Natural killer cell (primary cell): Measurements from ENCODE around the gene FABP6. TPM values are rescaled to one million over a fixed set of nuclear protein-coding genes. Genes with fewer than 3 reads are reported as not detected.

Experiments used
- ATAC-seq, 3 donors: fragments of 150-1000 bp in 2 of 3; fragments of 200-7000 bp in 1 of 3; cut with Tn5 transposase; 1 replicate in 1 of 3; 2 replicates in 2 of 3; pipeline ENCODE4 v1.10.0; 2021; ENCODE audit warnings: mild to moderate bottlenecking in 2 of 3, moderate library complexity in 2 of 3
- DNase-seq, 2 donors: peaks; one replicate each; pipeline versions ENCODE4 v3.0.0 to v3.0.0-alpha.2; 2013 to 2021; ENCODE audit warnings: mixed read lengths in 1 of 2
- H3K27ac ChIP-seq: one replicate; pipeline ENCODE4 v1.5.1; 2013; ENCODE audit warnings: mild to moderate bottlenecking, low read length
- H3K27me3 ChIP-seq: one replicate; pipeline ENCODE4 v1.6.1; 2013; ENCODE audit warnings: low read length; ENCODE audit not compliant: control insufficient read depth, insufficient read depth
- H3K36me3 ChIP-seq: one replicate; pipeline ENCODE4 v1.6.1; 2013; ENCODE audit warnings: low read length; ENCODE audit not compliant: control insufficient read depth, insufficient read depth
- H3K4me1 ChIP-seq: one replicate; pipeline ENCODE4 v1.6.1; 2013; ENCODE audit warnings: low read length; ENCODE audit not compliant: control insufficient read depth, insufficient read depth
- H3K4me3 ChIP-seq: one replicate; pipeline ENCODE4 v1.5.1; 2013; ENCODE audit warnings: low read length
- H3K9me3 ChIP-seq: one replicate; pipeline ENCODE4 v1.6.1; 2013; ENCODE audit warnings: low read length; ENCODE audit not compliant: control insufficient read depth, insufficient read depth
- H3K27ac Mint-ChIP-seq, 2 donors: one replicate each; pipeline ENCODE4 v1.8.0; 2022; ENCODE audit warnings: mild to moderate bottlenecking in 2 of 2, mixed read lengths in 2 of 2, moderate library complexity in 1 of 2
- H3K27me3 Mint-ChIP-seq, 2 donors: one replicate each; pipeline ENCODE4 v1.8.0; 2022; ENCODE audit warnings: low read depth in 2 of 2, mixed read lengths in 2 of 2
- H3K36me3 Mint-ChIP-seq: one replicate; pipeline ENCODE4 v1.8.0; 2022; ENCODE audit warnings: mixed read lengths
- H3K4me1 Mint-ChIP-seq, 2 donors: one replicate each; pipeline ENCODE4 v1.8.0; 2022; ENCODE audit warnings: mixed read lengths in 2 of 2
- H3K4me3 Mint-ChIP-seq: one replicate; pipeline ENCODE4 v1.8.0; 2022; ENCODE audit warnings: mild to moderate bottlenecking, moderate library complexity, mixed read lengths
- H3K9me3 Mint-ChIP-seq, 2 donors: one replicate each; pipeline ENCODE4 v1.8.0; 2022; ENCODE audit warnings: mixed read lengths in 2 of 2
- WGBS: methylation state at CpG from one replicate; pipeline ENCODE4 v1.1.7; 2013; ENCODE audit warnings: missing lambda C conversion rate; ENCODE audit not compliant: insufficient coverage; 5-methylcytosine and 5-hydroxymethylcytosine counted together
- intact Hi-C: fragments of 100-400 bp; cut with micrococcal nuclease; formaldehyde crosslinking; loops from one replicate; pipeline ENCODE4 v1.14.2; 2022
- total RNA-seq, 4 donors: library from RNA; stranded (reverse); fragments of 120-200 nt in 1 of 4; gene quantifications; one replicate each; pipeline versions ENCODE4 v1.2.3 to v1.2.4, GENCODE V29; 2013 to 2022
- TF ChIP-seq, protein P1 (sequence below): fragments of 200-600 bp; IDR thresholded peaks from one replicate; pipeline ENCODE4 v1.8.0; 2022; ENCODE audit warnings: antibody characterized with exemption

Gene FABP6
- total RNA-seq, 3 donors from 2014 or later (not counting 1 experiment from before 2014, with no cell fraction given) = not detected

GRCh38 chr5:160227012-160227411, 2.3 kb upstream of the FABP6 start:
- peaks cover 0 to 3% of the 10 kb centered on the region in 2 donors for H3K27me3 Mint-ChIP-seq
- H3K4me1 Mint-ChIP-seq = peaks cover 3 to 6% of the 10 kb centered on the region in 2 donors
- H3K4me1 ChIP-seq = peaks cover 12% of the 10 kb centered on the region
- no peak overlapping the region for H3K27ac Mint-ChIP-seq
- no peak overlapping the region for H3K4me3 Mint-ChIP-seq
- no peaks in the 10 kb centered on the region for H3K27me3 ChIP-seq
- no peak overlapping the region for H3K27ac ChIP-seq
- TF ChIP-seq, protein P1, sequence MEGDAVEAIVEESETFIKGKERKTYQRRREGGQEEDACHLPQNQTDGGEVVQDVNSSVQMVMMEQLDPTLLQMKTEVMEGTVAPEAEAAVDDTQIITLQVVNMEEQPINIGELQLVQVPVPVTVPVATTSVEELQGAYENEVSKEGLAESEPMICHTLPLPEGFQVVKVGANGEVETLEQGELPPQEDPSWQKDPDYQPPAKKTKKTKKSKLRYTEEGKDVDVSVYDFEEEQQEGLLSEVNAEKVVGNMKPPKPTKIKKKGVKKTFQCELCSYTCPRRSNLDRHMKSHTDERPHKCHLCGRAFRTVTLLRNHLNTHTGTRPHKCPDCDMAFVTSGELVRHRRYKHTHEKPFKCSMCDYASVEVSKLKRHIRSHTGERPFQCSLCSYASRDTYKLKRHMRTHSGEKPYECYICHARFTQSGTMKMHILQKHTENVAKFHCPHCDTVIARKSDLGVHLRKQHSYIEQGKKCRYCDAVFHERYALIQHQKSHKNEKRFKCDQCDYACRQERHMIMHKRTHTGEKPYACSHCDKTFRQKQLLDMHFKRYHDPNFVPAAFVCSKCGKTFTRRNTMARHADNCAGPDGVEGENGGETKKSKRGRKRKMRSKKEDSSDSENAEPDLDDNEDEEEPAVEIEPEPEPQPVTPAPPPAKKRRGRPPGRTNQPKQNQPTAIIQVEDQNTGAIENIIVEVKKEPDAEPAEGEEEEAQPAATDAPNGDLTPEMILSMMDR = no peak
- ATAC-seq = no peak
- H3K36me3 ChIP-seq = no peaks in the 10 kb centered on the region
- no peak for DNase-seq
- H3K9me3 ChIP-seq = no peaks in the 10 kb centered on the region
- intact Hi-C loops = no loop called here
- no peaks in the 10 kb centered on the region for H3K36me3 Mint-ChIP-seq
- H3K4me3 ChIP-seq = no peak overlapping the region
- no peaks in the 10 kb centered on the region for H3K9me3 Mint-ChIP-seq
- WGBS = 69% methylated on average over 2 of the region's 2 CpGs

DNA sequence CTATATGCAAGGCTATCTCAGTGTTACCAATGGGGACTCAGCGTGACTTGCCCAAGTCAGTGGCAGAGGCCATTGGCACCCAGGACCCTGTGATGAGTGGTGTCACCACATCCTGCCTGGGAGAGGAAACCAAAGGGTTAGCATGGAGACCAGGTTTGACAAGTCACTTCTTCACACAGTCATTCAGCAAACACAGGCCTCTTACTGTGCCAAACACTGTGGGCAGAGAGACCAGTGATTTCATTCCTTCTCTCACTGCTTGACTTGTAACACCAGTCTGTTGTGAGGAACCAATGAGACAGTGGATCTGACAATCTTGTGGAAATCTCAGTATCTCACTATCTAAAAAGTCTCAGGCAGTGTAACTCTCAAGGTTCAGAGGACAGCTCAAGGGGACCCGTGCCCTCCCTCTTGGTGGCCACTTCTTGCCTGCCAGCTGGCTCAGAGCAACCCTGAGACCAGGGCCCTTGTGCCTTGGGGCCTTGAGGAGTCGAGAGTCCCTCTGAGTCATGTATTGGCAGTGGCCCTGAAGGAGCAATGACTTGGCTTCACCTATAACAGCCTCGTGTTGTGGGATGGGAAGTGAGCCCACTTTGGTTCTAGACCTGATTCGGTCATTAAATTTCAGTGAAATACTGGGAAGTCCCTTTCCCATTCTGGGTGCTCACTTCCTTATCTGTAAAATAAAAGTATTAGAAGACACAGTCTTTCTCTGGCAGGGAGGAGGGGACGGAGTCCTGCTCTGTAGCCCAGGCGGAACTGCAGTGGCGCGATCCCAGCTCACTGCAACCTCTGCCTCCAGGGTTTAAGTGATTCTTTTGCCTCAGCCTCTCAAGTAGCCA, 1.6 kb downstream of the FABP6 start:
- 85% methylated on average over 9 of the region's 9 CpGs for WGBS
- H3K4me3 ChIP-seq = no peak overlapping the region
- H3K27me3 ChIP-seq = no peaks in the 10 kb centered on the region
- H3K9me3 ChIP-seq = no peaks in the 10 kb centered on the region
- TF ChIP-seq, protein P1 = no peak
- DNase-seq (no peak), ATAC-seq (peak in 1 of 3 donors; percentile 59)
- Mint-ChIP-seq H3K4me3 (no peak overlapping the region), H3K4me1 (peaks cover 0 to 6% of the 10 kb centered on the region in 2 donors), H3K27ac (no peak overlapping the region), H3K27me3 (peaks cover 0 to 3% of the 10 kb centered on the region in 2 donors), H3K9me3 (no peaks in the 10 kb centered on the region), H3K36me3 (no peaks in the 10 kb centered on the region)
- intact Hi-C loops = no loop called here
- H3K36me3 ChIP-seq = no peaks in the 10 kb centered on the region
- H3K27ac ChIP-seq = no peak overlapping the region
- peaks cover 12% of the 10 kb centered on the region for H3K4me1 ChIP-seq

- intact Hi-C loops = no loop called here
- Histone ChIP-seq H3K27me3 (no peaks in the 10 kb centered on the region), H3K4me1 (peaks cover 12% of the 10 kb centered on the region), H3K27ac (no peak overlapping the region), H3K9me3 (no peaks in the 10 kb centered on the region), H3K36me3 (no peaks in the 10 kb centered on the region), H3K4me3 (no peak overlapping the region)
- peaks cover 0 to 3% of the 10 kb centered on the region in 2 donors for H3K27me3 Mint-ChIP-seq
- no peaks in the 10 kb centered on the region for H3K9me3 Mint-ChIP-seq
- H3K4me1 Mint-ChIP-seq = peaks cover 0 to 6% of the 10 kb centered on the region in 2 donors
- 86% methylated on average over 10 of the region's 10 CpGs for WGBS
- H3K36me3 Mint-ChIP-seq = no peaks in the 10 kb centered on the region
- no peak overlapping the region for H3K27ac Mint-ChIP-seq
- DNase-seq (no peak), ATAC-seq (no peak)
- H3K4me3 Mint-ChIP-seq = no peak overlapping the region
- TF ChIP-seq, protein P1 = no peak
Observed at GRCh38 chr5:160231783-160232342, 2.6 kb downstream of the FABP6 start.
